GM21447 (cell line): ENCODE measurements around the gene VIPR1.
"Not testable (repeated sequence)": the region's sequence is repeated elsewhere in the genome, so short reads cannot be mapped to it uniquely, and the experiment has no call there.

Experiments
- ATAC-seq: cut with Tn5 transposase; IDR thresholded peaks from one replicate; pipeline ENCODE4 v1.9.1; 2021; ENCODE audit not compliant: unreplicated experiment

Gene VIPR1

GRCh38 chr3:42569593-42570142, 67.2 kb downstream of the VIPR1 start:
- ATAC-seq = no peak

- ATAC-seq = peak; percentile 65
These were observed 69.8 kb downstream of the VIPR1 start for GRCh38 chr3:42572278-42572677.

- ATAC-seq = no peak
These were observed 72.8 kb downstream of the VIPR1 start for GRCh38 chr3:42575137-42575741.

- ATAC-seq = no peak
These were observed 75.6 kb downstream of the VIPR1 start for GRCh38 chr3:42578054-42578453.

- ATAC-seq = not testable (repeated sequence)
These were observed 76.9 kb downstream of the VIPR1 start for GRCh38 chr3:42579346-42579745.

- no peak for ATAC-seq
These were observed 78.9 kb downstream of the VIPR1 start for GRCh38 chr3:42581400-42581708.

- ATAC-seq = peak; percentile 85
These were observed 79.4 kb downstream of the VIPR1 start, which contains the start of gene SEC22C for GRCh38 chr3:42581709-42582473. TSS of gene SEC22C (minus strand) at chr3:42581967. CDS start at chr3:42569046, 12,921 bp downstream.

- no peak for ATAC-seq
These were observed 80.1 kb downstream of the VIPR1 start for GRCh38 chr3:42582474-42583070.
